Fibroblast of skin of right biceps (primary cell): ENCODE data around the gene TMEM45A.
"Not testable (repeated sequence)": the region's sequence is repeated elsewhere in the genome, so short reads cannot be mapped to it uniquely, and the experiment has no call there.

Experiments
- DNase-seq: peaks from one replicate; pipeline ENCODE4 v3.0.0-alpha.2; 2013

TMEM45A gene

GRCh38 chr3:100536093-100536492 is 43.7 kb downstream of the TMEM45A start:
- no peak for DNase-seq

DNA sequence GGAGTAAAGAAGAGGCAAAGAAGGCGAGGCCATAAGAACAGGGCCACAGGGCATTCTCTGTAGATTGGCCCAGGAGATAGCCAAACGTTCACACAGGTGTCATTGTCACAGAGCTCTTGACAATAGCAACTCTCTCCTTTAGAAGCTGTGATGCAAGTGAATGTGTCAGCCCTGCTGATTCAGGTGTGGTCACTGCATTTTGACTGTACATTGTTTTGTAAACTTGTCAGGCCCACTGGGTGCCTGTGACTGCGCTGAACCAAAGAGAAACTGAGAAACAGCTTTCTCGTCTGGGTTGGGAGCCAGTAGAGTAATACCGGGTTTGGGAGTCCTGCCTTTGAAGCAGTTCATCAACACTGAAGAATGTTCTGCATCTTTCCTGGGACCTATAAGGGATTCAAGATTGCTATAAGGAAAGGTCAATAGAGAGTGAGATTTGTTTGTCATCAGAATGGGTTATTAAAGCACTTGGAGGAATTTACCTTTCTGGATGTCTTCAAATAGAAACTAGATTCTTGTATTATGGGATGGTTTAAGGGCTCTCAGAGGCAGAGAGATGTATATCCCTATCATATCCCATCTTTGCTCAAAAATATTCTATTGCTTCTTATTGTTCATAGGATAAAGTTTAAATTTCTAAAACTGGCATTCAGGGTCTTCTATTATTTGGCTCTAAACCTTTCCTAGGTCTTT is 45.4 kb downstream of the TMEM45A start:
- DNase-seq, result no peak

GRCh38 chr3:100538339-100538706 is 45.9 kb downstream of the TMEM45A start:
- DNase-seq, result no peak

- no peak for DNase-seq
These were observed 48.4 kb downstream of the TMEM45A start for GRCh38 chr3:100540791-100541334.

- not testable (repeated sequence) for DNase-seq
These were observed 49.0 kb downstream of the TMEM45A start for GRCh38 chr3:100541428-100541827.

GRCh38 chr3:100545371-100545770 is 53.0 kb downstream of the TMEM45A start:
- no peak for DNase-seq

DNA sequence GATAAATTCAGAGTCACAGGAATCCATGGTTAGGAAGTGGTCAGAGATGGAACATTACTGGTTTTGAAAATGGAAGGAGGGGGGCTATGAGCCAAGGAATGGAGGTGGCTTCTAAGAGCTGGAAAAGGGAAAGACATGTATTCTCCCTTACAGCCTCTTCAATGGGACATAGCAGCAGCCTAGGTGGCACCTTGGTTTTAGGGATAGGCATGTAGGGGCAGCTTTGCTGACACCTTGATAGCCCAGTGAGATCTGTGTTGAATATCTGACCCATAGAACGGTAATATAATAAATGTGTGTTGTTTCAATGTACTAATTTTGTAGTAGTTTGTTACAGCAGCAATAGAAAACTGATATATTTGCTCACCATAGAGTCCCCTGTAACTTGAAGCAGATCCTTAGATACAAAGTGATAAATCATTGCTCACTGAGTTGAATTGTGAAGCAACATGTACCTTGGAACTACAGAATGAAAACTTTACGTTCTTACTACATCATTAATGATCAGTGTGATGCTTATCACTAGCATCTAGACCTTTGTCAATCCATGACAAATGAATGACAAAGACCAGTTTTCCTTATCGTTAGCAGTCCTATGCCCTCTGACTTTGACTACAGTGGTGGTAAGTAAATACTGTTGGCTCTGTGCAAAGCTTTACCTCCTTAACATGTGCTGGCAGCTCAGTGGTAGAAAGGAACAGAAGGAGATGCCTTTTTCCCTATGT is 53.8 kb downstream of the TMEM45A start:
- DNase-seq, result no peak

GRCh38 chr3:100548053-100548452 is 55.6 kb downstream of the TMEM45A start:
- peak; percentile 24 for DNase-seq

DNA sequence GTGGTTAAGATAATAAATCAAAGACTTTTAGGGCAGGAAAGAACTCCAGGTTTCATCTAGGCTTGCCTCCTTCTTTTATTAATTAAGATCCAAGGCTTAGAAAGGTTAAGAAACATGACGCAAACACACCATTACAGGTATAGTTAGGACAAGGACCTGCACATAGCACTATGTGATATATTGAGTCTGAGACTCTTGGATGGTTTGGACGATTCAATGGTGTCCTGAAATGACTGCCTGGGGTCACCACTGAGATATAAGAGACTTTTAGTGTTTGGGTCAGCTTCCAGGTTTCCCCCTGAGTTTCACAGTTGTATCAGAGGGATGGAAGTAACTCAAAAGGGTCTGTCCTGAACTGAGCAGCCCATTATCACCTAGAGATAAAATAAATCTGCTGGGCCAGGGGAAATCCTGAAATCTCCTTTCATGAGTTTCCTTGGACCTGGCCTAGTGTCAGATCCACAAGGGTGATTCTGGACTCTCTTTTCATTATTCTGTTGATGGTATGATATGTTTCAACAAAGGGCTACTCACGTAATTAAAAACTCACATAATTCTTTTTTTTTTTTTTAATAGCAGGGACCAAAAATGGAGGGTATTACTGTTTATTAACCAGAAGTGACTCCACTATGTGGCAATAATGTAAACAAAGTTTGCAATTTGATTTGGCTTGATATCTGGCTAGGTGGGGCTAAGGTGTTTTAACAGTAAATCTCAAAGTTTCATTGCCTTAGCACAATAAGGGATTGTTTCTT is 61.4 kb downstream of the TMEM45A start:
- no peak for DNase-seq

GRCh38 chr3:100554373-100554676 is 61.9 kb downstream of the TMEM45A start:
- DNase-seq, result no peak

DNA sequence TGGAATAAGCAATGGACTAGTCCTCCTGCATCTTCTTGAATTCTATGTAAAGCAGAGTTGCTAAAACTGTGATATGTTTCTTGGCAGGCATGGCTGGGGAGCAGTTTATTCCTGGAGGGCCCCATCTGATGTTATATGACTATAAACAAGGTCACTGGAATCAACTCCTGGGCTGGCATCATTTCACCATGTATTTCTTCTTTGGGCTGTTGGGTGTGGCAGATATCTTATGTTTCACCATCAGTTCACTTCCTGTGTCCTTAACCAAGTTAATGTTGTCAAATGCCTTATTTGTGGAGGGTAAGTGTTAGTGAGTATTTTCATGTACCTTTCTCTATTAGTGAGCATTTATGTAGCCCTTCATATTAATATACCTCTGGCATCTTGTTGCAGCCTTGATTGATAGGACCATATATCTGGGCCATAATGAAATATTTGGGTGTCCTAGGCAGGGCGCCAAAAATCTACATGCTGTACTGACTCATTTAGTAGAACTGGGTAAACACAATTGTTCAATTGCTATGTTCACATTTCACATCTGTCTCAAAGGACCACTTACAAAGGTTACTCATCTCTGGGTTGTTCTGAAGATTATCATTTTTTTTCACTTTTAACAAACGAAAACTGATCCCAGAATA is 64.4 kb downstream of the TMEM45A start:
- peak; percentile 79 for DNase-seq

- no peak for DNase-seq
These were observed 65.8 kb downstream of the TMEM45A start for GRCh38 chr3:100558233-100558632.

DNA sequence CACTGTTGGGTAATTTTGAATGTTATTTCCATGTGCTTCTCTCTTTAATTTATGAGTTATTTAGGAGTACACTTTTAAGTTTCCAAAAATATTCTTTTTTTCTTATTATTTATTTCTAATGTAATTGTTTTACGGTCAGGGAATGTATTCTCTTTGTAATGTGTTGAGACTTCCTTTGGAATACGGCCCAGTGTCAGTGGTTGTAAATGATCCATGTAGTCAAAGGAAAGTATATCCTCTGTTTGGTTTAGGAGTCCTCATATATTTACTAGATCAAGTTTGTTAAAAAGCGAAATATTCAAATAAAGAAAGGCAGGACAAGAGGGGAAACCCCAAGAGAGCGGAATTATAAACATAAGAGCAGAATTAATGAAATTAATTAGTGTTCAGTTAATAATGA is 68.0 kb downstream of the TMEM45A start:
- DNase-seq, result peak; percentile 37

GRCh38 chr3:100561459-100562158 is 69.2 kb downstream of the TMEM45A start:
- peak; percentile 81 for DNase-seq

DNA sequence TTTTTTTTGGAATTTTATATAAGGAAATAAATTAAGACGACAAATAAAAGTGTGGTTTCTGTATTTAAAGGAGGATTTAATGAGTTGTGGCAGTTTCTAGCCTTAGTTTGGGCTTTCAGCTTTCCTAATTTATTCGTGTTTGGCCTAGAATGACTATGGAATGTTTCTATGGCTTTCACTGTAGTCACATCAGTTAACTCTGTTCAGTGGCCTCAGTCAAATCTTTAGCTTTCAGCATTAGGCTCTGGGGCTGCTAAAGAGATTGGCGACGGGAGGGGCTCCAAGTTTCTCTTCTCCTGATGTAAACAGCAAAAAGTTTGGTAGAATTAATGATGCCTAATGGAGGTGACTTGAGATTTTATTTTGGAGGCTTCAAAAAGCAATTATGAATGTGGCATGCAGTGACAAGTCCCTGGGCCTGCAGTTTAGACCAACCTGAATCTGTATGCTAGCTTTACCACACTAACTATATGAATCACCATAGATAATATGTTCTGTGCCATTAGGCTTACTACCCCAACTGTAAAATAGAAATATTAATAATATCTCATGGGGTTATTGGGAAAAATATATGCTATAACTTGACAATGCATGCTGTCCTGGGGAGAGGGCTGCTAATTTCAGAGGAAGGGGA is 69.9 kb downstream of the TMEM45A start:
- DNase-seq, result no peak

DNA sequence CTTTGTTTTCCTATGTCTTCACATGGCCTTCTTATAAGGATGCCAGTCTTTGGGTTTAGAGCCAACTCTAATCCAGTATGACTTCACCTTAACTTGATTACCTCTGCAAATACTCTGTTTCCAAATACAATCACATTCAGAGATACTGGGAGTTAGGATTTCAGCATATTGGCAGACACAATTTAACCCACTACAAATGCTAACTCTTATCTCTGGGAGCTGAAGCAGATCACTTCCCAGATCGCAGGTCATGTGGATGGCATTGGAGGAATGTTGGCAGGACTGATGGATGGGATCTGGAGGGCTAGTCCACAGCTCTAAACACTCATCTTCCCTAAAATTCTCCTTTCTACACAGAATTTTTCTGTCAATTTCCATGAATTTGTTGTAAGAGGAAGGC is 70.8 kb downstream of the TMEM45A start:
- no peak for DNase-seq

- no peak for DNase-seq
These were observed 71.3 kb downstream of the TMEM45A start for GRCh38 chr3:100563652-100564211.

- no peak for DNase-seq
These were observed 78.4 kb downstream of the TMEM45A start for GRCh38 chr3:100570811-100571210.

GRCh38 chr3:100574536-100574935 is 82.1 kb downstream of the TMEM45A start:
- DNase-seq, result no peak

- no peak for DNase-seq
These were observed 83.3 kb downstream of the TMEM45A start for GRCh38 chr3:100575704-100576103.

DNA sequence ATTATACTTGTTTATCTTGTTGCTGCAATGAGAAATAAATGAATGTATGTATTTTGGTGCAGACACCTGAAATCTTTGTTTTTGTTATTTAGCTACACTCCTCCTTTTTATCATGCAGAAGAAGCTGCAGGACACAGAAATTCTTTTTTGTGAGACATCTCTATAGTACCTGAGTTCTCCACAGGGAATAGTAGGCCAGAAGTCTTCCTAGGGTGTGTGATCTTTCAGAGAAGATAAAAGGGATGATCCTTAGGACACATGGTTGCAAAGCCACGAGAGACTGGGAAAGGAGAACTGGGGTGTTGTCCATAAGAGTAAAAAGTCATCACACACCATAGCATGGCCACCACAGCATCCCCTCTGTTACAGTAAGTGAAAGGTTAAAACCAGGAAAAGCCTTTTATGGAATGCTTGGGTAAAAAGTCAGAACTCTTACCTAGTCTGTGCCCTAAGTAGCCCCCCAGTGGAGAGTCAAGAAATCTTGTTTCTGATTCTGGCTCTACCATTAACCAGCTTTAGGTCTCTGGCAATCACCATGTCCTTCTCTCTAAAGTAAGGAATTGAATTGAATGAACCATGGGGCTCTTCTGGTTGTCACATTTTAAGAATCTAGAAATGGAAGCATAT is 85.1 kb downstream of the TMEM45A start:
- DNase-seq, result no peak
